ENCODE data around the gene TMEM200B. TPM values are rescaled to one million over a fixed set of nuclear protein-coding genes. Genes with fewer than 3 reads are reported as not detected.
A peak's percentile ranks its signal among the peaks of the same experiment; 100 is the strongest.

Gene TMEM200B
- total RNA-seq, 1 experiment from 2014 or later, result 12.6 TPM

- H2BK20ac ChIP-seq (ENCODE audit: low read depth, low read length, poor library complexity, severe bottlenecking), result no peak overlapping the region
- no peak overlapping the region for H3K56ac ChIP-seq (ENCODE audit: insufficient read length, low read depth, low read length)
- Mint-ChIP-seq H3K27ac (0 out of 7 replicates have a peak overlapping the region, but pooled peaks of 1 of the 3 experiments have one; percentile 55), H3K4me3 (no peak overlapping the region), H3K4me1 (peaks cover 33 to 35% of the 10 kb centered on the region in 2 experiments), H3K36me3 (ENCODE audit: insufficient read depth in 1 of 3, low read depth in 3 of 3) (peaks cover 26 to 64% (median 51%) of the 10 kb centered on the region in 3 experiments), H3K27me3 (ENCODE audit: low read depth) (no peaks in the 10 kb centered on the region), H3K9me3 (no peaks in the 10 kb centered on the region; a peak in 1 of 5 replicates)
- peaks cover 12% of the 10 kb centered on the region; the same call in 1 of the 2 replicates for H3K4me1 ChIP-seq (ENCODE audit: insufficient read depth, low read length)
- H3K27me3 ChIP-seq (ENCODE audit: insufficient read depth, low read length), result no peaks in the 10 kb centered on the region
- no peak overlapping the region for H2BK120ac ChIP-seq (ENCODE audit: low read depth, low read length, poor library complexity, severe bottlenecking)
- H3K4ac ChIP-seq (ENCODE audit: low read depth, low read length), result no peak overlapping the region
- no peak overlapping the region for H3K9ac ChIP-seq (ENCODE audit: extremely low read depth, insufficient read length, low read length)
- H3K27ac ChIP-seq (ENCODE audit: insufficient read length, low read depth, low read length), result no peak overlapping the region
- H3K23ac ChIP-seq (ENCODE audit: insufficient read length, low read depth, low read length), result no peak overlapping the region
- H3K23me2 ChIP-seq (ENCODE audit: insufficient read length, low read depth, low read length, poor library complexity, severe bottlenecking), result no peaks in the 10 kb centered on the region
- no peak overlapping the region for H2AK5ac ChIP-seq (ENCODE audit: insufficient read length, low read length)
- no peak overlapping the region for H4K91ac ChIP-seq (ENCODE audit: insufficient read length, low read depth, low read length)
- H2BK5ac ChIP-seq (ENCODE audit: insufficient read length, low read length), result no peak overlapping the region
- H3K9me3 ChIP-seq (ENCODE audit: control insufficient read depth, low read depth, low read length), result no peaks in the 10 kb centered on the region
- H4K8ac ChIP-seq (replicated peaks; ENCODE audit: insufficient read length, low read depth, low read length), result no peak overlapping the region
- no peak overlapping the region for H3K18ac ChIP-seq (ENCODE audit: insufficient read length, low read depth, low read length)
- no peak overlapping the region for H2BK12ac ChIP-seq (ENCODE audit: insufficient read length, low read depth, low read length)
- H3T11ph ChIP-seq (ENCODE audit: low read length), result no peak overlapping the region
- no peak for TF ChIP-seq CTCF (conservative IDR thresholded peaks at IDR 0.05)
- DNase-seq, result no peak
- H4K5ac ChIP-seq (ENCODE audit: insufficient read length, low read depth, low read length), result no peak overlapping the region
- WGBS (ENCODE audit: extremely low coverage, insufficient read length, low lambda C conversion rate), result no CpG with 5 or more reads among the region's 3 CpGs
- no peak overlapping the region for H3K4me2 ChIP-seq (ENCODE audit: insufficient read depth, insufficient read length, low read length)
- H2AFZ ChIP-seq (ENCODE audit: low read length), result no peak overlapping the region
- no peaks in the 10 kb centered on the region for H3K79me1 ChIP-seq (ENCODE audit: insufficient read depth, low read depth, low read length, poor library complexity, severe bottlenecking)
- no peak overlapping the region for H3K14ac ChIP-seq (ENCODE audit: insufficient read depth, low read length)
- H2BK15ac ChIP-seq (ENCODE audit: low read depth, low read length), result no peak overlapping the region
- peaks cover 5% of the 10 kb centered on the region; the same call in 1 of the 2 replicates for H3K79me2 ChIP-seq (ENCODE audit: insufficient read depth, low read length)
- peaks cover 2% of the 10 kb centered on the region for H4K20me1 ChIP-seq (ENCODE audit: control insufficient read depth, insufficient read depth, insufficient read length)
Observed at GRCh38 chr1:29159773-29160172, 36.1 kb upstream of the TMEM200B start.
